HUDEP-2 (cell line): ENCODE data around the gene TENM4.
"Not testable (repeated sequence)": the region's sequence is repeated elsewhere in the genome, so short reads cannot be mapped to it uniquely, and the experiment has no call there.

Source experiments
- DNase-seq, 76 experiments: peaks; one replicate each; lab custom pipeline; 2025; ENCODE audit not compliant: unreplicated experiment in 76 of 76; lab: John Stamatoyannopoulos, UW

Gene TENM4

GRCh38 chr11:79191716-79192115 is 249.1 kb downstream of the TENM4 start:
- DNase-seq: not testable (repeated sequence)

DNA sequence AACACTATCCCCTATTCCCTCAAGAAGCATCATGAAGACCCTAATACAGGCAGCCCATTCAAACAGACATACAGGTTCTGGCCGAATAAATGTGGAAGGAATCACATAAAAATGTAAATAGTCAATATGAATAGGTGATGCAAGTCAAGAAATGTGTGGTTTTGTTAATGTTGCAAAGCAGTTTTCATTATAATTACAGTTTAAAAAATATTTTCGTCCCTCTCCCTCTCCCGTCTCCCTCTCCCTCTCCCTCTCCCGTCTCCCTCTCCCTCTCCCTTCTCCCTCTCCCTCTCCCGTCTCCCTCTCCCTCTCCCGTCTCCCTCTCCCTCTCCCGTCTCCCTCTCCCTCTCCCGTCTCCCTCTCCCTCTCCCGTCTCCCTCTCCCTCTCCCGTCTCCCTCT is 250.3 kb downstream of the TENM4 start:
- DNase-seq: not testable (repeated sequence)

DNA sequence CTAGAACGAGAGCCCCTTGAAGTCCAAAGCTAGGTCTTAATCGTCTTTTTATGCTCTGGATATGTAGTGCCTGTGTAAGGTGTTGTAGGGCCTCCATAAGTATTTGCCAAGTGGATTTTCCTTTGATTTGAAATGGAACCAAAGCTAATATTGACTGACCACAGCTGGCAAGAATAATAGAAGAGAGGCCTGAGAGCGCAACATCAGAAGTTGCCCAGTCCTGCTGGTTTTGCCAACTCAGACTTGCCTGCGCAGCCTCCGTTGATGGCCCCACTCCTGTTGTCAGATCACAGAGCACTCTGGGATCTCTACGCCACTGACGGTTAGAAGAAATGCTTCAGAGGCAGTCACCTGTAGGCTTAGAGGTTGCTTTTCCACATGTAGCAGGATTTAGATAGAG is 251.2 kb downstream of the TENM4 start:
- no peak for DNase-seq

DNA sequence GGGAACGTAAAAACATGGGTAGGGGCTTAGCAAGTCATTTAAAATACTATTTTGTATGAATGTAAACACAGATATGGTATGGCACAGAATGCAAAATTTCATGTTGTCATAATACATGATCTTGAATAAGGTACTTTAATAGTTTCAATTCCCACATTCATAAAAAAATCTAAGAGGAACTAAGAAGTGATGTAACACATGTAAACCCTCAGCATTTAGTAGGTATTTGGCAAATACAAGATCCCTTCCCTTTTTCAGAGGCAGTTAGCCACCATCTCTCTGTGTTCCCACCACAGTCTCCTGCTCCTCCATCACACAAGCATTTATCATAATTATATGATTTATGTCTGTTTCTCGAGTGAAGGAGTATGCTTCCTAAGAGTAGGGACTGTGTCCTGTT is 251.8 kb downstream of the TENM4 start:
- no peak for DNase-seq

DNA sequence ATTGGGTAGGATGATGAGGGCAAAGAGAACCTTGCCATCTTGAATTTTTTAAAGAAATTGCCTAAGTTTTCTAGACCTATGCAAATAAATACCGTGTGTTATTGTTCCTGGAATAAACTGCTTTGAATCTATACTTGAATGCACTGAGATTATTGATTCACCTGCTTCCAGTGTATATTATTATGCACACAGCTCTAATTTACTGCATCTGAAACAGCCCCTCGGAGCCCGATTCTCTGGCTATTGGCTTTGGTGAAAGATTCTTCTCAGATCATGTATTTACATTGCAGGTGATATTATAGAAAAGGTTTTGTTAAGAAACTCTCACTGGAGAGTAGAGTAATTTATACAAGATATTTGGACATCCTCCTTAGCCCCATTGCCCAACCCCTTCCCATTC is 254.2 kb downstream of the TENM4 start:
- DNase-seq: no peak

DNA sequence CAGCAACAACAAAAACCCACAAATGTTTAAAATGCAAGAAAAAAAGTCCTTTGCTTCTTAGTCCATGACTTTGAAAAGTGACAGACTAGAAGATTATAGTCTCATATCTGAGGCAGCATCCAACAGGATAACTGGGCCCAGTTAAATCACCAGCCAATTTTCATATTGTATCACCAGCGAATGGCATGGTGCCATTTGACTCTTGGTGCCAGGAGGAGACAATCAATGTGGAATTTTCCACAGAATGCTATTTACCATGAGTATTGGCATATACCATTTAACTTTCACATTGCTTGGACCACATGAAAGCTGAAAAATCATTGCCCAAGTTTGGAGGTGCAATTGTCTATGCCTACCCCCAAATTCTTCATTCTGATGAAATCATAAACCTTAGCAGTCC is 255.5 kb downstream of the TENM4 start:
- DNase-seq: no peak

DNA sequence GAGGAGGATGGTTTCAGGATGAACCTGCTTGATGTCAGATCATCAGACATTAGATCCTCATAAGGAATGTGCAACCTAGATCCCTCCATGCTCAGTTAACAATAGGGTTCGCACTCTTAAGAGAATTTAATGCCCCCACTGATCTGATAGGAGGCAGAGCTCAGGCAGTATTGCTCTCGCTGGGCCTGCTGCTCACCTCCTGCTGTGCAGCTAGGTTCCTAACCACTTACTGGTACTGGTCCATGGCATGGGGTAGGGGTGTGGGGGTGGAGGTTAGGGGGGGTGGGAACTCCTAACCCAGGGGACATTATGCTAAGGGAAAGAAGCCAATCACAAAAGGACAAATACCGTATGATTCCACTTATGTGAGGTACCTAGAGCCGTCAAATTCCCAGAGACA is 256.5 kb downstream of the TENM4 start:
- no peak for DNase-seq

- no peak for DNase-seq
Observed at GRCh38 chr11:79182794-79183193, 258.0 kb downstream of the TENM4 start.

- no peak for DNase-seq
Observed at GRCh38 chr11:79179087-79179486, 261.7 kb downstream of the TENM4 start.

- DNase-seq: no peak
Observed at GRCh38 chr11:79174045-79175008, 266.5 kb downstream of the TENM4 start.

GRCh38 chr11:79173615-79174014 is 267.2 kb downstream of the TENM4 start:
- no peak for DNase-seq

DNA sequence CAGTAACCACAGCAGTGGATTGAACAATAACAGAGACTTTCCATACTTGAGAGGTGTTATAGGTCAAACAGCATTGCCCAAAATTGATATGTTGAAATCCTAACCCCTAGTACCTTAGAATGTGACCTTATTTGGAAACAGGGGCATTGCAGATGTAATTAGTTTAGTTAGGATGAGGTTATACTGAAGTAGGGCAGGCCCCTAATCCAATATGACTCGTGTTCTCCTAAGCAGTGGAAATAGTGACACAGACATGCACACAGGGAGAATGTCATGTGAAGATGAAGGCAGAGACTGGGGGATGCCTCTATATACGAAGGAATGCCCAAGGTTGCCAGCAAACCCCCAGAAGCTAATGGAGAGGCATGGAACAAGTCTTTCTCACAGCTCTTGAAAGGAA is 270.5 kb downstream of the TENM4 start:
- no peak for DNase-seq

DNA sequence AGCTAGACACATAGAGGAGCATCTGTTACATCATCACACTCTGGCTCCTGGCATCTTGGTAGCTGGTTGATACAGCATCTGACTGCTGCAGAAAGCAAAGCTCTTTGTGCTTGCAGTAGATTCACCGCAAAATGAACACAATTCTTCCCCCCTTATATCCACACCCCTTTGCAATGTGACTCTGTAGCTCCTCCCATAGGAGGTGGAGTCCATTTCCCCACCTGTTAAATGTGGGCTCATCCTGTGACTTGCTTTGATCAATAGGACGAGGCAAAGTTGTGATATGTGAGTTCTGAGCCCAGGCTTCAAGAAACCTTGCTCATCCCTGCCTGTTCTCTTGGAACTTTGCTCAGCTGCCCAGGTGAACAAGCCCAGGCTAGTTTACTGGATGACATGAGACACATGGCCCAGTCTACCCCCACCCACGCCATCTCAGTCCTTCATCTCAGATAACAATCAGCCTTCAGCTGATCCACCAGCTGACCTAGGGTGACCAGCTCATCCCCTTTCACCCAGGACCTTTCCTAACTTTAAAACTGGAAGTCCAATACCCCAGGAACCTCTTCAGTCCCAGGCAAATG is 272.2 kb downstream of the TENM4 start:
- DNase-seq: no peak

GRCh38 chr11:79167510-79168188 is 273.2 kb downstream of the TENM4 start:
- no peak for DNase-seq

DNA sequence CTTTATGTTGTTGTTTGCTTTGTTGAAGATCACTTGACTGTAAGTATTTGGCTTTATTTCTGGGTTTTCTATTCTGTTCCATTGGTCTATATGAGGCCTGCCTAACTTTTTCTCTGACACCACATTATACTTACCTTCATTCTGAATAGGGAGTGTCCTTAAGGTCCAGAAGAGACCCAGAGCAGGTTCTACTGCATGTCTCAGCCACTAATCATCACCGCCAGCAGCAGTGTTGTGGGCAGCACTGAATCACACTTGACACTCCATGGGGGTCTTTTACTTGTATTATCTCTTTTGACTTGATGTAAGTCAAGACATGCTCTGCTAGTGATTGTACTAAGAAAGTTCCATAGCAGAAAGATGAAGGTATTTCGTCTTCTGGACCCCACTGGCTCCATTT is 274.9 kb downstream of the TENM4 start:
- DNase-seq: no peak

GRCh38 chr11:79160791-79161403 is 279.9 kb downstream of the TENM4 start:
- DNase-seq: no peak

GRCh38 chr11:79159657-79160450 is 281.0 kb downstream of the TENM4 start:
- no peak for DNase-seq

- DNase-seq: no peak
Observed at GRCh38 chr11:79157738-79158137, 283.1 kb downstream of the TENM4 start.

DNA sequence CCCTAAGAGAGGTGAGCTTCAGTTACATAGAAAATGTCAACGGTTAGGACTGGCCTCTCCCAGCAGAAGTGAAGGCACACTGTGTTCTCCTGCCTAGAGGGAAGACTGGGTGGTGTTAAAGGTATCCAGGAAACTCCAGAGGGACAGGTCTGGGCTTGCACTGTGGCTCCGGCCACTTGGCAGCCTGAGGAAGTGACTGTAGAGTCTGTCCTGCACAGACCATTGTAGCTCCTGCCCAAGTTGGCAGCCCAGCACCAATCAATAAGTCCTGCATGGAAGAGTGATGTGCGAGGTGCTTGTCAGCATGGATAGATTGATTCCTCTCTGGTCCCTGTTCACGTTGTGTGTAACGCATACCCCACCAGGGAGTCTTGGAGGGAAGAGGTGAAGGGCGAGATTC is 284.8 kb downstream of the TENM4 start:
- DNase-seq: no peak

DNA sequence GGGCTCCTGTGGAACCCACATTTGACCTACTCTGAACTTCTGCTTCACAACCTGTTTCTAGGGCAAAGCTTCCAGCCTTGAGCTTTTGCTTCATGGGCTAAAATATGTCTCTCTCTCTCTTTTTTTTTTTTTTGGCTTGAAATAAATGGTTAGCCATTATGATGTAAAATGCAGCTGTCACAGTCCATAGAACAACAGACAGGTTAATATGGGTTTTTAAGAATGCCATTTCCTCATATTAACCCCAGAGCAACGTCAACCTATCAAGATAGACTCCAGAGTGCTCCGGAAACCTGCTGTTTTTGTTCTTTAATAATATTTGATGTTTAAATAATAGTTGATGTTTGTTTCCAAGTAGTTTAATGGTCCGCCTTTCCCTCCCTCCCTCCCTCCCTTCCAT is 285.6 kb downstream of the TENM4 start:
- no peak for DNase-seq
